CD4-positive, alpha-beta T cell treated with Interleukin-6 for 4 hours (primary cell): ENCODE results near the gene SREBF2.
"Not testable (repeated sequence)": the region's sequence is repeated elsewhere in the genome, so short reads cannot be mapped to it uniquely, and the experiment has no call there.

ENCODE experiments used
- DNase-seq: peaks from one replicate; pipeline ENCODE4 v3.0.0-alpha.2; 2020; ENCODE audit warnings: mixed read lengths

Gene SREBF2

DNA sequence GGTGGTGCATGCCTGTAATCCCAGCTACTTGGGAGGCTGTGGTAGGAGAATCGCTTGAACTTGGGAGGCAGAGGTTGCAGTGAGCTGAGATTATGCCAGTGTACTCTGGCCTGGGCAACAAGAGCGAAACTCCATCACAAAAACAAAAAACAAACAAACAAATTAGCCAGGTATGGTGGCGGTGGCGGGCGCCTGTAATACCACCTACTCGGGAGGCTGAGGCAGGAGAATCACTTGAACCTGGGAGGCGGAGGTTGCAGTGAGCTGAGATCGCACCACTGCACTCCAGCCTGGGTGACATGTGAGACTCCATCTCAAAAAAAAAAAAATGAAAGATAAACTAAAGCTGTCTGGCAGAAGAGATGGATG lies 116.0 kb downstream of the SREBF2 start:
- DNase-seq: not testable (repeated sequence)

DNA sequence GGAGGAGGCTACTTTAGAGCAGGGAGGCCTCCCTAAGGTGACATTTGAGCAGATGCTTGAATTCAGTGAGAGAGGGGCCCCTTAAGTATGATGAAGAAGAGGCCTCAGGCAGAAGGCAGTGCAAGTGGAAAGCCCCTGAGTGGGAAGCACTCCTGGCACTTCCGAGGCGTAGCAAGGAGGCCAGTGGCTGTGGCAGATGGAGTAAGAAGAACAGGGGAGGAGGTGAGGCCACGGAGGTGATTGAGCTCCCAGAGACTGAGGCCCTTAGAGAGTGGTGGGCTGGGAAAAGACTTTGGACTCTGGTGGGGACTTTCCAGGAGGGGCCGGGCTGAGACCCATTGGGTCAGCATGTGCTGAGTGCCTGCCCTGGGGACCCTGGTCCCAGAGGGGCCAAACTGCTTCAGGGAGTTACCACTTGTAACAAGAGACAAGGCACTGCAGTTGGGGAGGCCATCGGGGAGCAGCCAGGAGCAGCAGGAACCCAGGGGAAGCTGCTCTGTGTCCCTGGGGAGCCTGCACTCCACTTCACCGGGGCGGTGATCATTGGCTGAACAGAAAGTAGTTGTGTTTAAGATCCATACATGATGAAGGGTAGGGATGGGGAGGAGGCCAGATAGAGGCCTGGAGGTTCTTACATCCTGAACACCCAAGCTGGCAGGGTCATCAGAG lies 116.5 kb downstream of the SREBF2 start:
- DNase-seq: no peak

DNA sequence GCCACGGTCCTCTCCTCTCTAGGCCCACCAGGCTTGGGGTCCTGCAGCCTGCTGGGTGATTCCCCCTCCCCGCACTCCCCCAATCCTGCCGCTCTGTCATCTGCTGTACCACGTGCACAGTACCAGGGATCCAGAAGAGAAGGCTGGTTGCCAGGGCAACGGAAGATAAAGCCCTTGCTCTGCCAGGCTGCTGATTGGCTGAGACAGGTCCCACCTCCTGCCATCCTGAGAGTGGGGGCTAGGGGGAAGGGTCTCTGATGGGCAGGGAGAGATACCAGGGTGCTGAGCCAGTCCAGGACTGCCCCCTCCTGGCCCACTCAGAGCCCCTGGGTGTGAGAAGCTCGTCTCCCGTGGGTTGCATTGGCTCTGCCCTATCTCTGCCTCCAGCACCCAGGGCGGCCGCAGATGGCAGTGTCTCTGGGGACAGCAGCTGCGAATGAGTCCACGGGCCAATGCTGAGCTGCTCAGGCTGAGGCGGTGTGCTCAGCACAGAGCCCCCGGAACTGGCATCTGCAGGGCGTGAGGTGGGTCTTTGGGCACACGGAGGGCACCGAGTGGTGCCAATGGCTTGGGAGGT lies 119.1 kb downstream of the SREBF2 start, which contains the start of gene SMIM45:
Gene SMIM45 (plus strand): TSS at position 253 of the 577 bp plus-strand sequence.
- no peak for DNase-seq

DNA sequence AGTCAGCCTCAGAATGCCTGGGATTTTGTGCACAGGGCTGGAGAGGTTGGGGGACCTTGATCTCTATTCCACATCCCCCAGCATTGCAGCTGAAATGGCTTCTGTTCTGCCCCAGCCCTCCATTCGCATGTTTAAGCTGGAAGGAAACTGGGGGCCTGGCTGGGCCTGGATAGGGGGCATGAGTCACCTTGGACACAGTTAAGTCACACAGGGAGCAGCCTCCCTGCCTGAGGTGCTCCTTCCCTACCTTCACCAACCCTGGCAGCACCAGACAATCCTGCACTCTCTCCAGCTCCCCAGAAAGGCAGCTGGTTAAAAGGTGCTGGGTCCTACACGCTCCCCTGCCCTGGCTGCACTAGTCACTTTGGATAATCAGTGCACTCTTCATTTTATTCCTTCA lies 119.8 kb downstream of the SREBF2 start:
- DNase-seq: no peak
